K562 treated with DMSO at 1 percent for 4 hours (cell line): Measurements from ENCODE around the gene ZNF497. TPM values are rescaled to one million over a fixed set of nuclear protein-coding genes. Genes with fewer than 3 reads are reported as not detected.

ENCODE experiments used
- total RNA-seq: library from RNA; unstranded; fragments of 300-600 nt; gene quantifications from 2 replicates; pipeline ENCODE4 v1.2.3, GENCODE V29; 2022; ENCODE audit not compliant: insufficient read depth

Gene ZNF497
- total RNA-seq, result 4.4 and 4.6 TPM in 2 replicates

DNA sequence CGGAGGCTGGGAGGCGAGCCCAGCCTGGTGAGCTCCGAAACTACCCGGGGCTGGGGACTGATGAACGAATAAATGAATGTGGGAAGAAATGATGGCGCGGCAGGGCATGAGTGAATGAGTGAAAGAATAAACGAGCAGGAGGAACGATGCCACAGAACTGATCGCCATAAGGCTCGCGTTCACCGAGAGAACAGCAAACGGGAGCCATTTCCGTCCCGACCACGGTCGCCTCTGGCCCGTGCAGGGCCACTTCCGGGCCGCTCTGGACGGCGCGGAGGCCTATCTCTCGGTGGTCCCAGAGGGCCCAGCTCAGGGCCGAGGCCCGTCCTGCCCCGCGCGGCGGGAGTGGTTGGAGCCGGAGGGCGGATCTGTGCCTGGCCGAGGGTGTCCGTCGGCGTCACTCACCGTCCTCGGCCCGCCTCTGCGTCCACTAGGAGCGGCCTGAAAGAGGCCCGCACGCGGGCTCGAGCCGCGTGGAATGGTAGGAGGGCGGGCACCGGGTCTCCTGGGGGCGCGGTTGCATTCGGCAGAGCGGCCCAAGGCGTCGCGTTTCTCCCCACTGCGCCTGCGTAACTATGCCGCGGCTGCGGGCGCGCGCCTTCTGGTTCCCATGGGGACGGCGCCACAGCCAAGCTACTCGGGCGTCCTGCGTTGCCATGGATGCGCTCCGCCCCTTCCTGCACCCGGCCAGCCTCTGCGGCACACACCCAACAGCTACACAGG lies at the start of gene ZNF497:
Gene ZNF497, minus strand, starts transcription at position 480 of the 723 bp plus-strand sequence. CDS start 5,116 bp downstream, outside the sequence.

DNA sequence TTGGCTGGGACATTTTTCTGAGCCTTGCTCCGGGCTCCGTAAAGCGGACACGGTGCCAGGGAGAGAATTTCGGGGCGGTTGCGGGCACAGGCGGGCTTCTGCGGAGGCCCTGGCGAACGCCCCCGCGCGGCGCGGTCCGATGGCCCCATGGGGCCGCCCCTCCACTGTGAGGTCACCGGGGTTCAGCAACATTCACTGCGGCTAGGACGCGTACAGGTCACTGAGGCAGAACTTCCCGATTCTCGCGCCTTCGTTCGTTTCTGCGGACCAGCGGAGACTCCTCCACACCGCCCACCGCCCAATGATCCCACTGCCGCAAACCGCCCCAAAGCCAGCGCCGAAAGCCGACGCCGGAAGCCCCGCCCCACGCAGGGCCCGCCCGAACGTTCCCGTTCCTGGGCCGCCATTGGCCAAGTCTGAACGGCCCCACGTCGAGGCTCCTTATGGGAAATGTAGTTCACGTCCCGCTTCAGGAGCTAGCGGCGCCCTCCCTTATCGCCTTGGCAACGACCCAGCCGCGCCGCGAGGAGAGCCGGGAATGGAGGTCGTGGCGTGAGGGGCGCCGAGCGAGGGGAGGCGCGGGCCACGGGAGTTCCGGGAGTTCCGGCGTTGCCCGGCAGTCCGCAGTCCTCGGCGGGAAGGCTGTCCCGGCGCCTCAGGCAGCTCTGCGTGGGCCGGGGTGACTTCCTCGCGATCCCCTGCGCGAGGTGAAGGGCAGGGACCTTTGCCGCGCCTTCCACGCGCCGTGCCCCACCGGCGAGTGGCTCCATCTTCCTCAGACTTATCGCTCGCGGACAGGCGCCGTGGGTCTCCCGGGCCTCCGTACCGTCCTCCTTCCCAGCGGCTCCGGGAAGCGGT lies 45.8 kb upstream of the ZNF497 start, which contains the start of gene ZNF584:
Gene ZNF584, plus strand, starts transcription at position 498 of the 858 bp plus-strand sequence. CDS start 499 bp downstream, outside the sequence.

DNA sequence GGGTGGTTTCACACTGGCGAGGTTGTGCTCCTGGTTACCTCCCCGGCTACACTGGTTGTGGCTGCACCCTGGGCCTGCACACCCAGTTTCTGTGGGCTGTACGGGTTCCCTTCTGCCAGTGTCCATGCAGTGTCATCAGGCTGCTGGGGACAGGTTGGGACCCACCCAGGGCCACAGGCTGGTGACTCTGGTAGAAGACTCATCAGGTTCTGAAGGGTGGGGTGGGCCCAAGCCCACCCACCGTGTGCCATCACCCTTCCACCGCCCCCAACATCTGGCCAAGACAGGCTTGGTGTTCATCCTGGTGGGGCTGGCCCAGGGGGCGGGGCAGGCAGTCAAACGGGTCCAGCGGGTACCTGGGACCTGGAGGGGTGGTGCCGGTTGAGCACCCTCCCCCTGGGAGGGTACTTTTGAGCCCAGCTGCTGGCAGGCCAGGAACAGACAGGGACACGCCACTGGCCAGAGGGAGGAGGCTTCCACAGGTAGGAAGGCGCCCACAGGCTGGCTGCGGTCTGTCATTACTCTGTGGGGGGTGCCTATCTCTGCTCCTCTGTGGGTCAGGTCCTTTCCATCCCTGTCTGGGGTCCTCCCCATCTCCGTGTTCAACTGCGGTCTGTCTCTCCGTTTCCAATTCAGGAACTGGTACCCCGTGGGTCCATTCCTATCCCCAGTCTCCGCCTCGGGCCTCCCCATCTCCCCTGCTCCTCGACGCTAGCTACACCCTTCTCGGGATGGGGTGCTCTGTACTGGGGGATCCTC lies 32.8 kb upstream of the ZNF497 start, which contains the start of gene RNF225:
Gene RNF225, plus strand, starts transcription at position 437 of the 759 bp plus-strand sequence. CDS start 434 bp downstream, outside the sequence.

DNA sequence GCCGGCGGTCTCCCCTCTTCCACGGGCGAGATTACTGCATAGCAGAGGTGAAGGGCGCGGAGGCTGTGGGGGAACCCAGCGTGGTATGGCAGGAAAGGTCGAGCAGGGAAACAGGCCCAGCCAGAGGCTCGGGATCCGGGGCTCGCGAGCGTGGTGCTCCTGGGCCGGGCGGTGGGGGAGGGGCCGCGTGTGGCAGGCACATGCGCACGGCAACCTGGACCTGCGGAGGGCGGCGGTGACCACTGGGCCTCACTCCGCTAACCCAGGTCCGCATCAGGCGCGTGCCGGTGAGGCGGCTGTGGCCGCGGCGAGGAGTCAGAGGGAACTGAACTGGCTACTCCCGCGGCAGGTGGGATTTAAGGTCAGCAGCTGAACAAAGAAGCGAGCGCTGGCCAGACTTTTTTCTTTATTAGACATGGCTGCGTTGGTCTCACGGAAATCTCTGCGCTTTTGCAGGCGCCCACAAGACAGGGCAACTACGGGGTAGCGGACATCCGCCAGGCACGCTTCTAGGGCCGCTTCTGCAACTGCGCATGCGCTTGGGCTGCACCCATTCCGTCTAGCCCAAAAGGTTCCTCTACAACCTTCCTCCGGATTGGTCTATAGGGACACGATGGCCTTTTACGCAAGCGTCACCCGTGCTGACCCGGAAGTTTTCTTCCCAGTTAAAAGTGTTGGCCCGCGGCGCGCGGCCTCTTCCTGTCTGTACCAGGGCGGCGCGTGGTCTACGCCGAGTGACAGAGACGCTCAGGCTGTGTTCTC lies 24.2 kb upstream of the ZNF497 start, which contains the start of gene RPS5:
Gene RPS5, plus strand, starts transcription at position 694 of the 762 bp plus-strand sequence. CDS start 869 bp downstream, outside the sequence.

DNA sequence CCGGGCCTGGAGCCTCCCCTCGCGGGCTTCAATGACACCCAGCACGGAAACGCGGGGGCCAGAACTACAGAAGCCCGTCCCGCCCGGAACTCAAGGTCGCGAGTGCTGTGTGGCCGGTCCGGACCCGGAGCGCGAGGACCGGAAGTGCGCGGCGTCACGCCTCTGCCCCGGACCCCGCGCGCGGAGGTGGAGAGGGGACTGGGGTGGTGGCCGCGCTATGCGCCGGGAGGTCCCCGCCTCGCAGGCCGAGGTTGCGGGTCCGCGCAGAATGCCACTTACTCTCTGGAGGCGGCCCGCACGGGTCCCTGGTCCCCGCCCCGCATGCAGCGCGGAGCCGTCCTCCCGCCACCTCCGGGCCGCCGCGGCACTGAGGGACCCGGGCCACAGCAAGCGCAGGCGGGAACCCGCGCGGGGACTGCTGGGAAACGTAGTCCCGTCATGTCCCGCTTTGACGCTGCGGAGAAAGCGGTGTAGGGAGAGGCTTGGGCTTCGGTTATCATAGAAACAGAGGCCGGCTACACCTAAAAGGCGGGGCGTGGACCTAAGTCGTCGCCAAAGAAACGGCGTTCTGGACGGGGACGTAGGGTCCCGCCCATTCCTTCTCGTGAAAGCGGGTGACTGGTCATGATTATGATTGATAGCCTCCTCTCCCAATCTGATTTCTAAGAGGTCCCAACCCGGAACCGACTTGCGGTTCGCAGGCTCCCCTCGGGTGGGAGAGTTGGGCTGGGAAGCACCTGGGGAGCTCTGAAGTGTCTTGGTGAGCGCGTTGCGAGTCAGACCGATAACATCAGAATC lies 18.3 kb upstream of the ZNF497 start, which contains the start of gene ZNF837:
Gene ZNF837, minus strand, starts transcription at position 369 of the 798 bp plus-strand sequence. CDS start 11,698 bp downstream, outside the sequence.

DNA sequence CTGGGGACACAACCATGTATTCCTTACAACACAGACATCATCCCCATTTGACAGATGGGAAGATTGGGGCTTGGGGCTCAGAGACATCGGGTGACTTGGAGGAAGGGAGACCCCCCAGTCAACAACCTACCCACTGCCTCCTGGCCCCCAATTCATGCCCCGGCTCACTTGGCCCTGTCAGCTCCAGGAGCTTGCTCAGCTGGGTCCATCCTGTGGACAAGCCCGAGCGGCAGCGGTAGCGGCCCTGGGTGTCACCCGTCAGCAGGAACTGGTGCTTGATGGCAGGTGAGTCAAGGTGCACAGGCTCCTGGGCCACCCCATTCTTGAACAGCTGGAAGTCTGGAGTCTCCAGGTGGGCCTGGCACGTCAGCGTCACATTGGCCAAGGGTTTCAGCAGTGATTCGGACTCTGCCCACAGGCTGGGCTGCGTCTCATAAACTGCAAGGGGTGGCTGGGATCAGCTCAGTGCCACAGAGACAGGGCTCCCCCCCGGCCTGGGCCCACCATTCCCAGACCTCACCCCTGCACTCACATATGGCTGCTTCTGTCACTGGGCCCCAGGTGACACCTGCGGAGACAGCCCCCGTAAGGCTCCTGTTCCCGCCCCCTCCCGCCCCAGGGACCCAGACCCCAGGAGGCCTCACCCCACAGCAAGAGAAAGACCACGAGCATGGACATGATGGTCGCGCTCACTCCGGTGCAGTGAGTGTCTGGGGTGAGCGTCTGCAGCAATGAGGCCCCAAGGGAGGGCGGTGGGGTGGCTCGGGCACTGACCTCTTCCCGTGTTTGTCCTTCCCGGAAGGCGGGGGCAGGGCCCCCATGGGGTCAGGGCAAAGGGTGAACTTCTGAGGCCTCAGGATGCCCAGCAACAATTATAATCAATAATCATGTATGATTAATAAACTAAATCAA lies 9.5 kb downstream of the ZNF497 start, which contains the start of gene A1BG:
Gene A1BG, minus strand, starts transcription at position 733 of the 912 bp plus-strand sequence. Its CDS starts 55 bp downstream, at position 678.

DNA sequence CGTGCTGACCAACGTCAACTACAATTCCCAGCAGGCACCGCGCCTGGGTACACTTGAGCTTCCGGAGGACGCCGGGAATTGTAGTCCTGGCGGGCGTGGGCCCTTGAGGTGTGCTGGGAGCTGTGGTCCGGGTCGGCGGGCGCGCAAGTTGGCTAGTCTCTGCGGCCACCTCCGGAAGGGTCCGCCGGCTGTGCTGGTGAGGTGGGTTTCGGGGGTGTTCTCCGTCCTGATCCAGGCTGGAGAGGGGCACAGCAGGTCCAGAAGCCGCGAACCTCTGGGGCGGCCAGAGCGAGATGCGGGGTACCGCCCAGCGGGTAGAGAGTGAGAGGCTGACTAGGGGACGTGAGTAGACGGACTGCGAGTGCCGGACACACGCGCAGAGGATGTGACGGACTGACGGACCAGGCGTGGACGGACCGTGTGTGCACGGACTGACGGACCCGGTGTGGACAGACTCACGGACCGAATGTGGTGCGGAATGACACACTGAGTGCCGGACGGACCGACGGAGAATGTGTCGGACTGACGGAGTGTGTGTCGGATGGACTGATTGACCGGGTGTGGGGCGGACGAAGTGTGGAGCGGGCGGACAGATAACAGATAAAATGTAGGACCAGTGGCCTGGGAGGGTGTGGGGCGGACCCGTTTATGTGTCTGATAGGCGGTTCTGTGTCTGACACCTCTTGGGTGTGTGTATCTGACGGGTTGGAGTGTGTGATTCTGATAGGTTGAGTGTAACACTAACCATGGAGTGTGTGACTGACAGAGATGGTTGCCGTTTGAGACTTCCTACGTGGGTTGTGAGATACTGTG lies 35.4 kb downstream of the ZNF497 start, which contains the start of gene ZSCAN22:
Gene ZSCAN22, plus strand, starts transcription at position 81 of the 813 bp plus-strand sequence. CDS start 7,809 bp downstream, outside the sequence.

DNA sequence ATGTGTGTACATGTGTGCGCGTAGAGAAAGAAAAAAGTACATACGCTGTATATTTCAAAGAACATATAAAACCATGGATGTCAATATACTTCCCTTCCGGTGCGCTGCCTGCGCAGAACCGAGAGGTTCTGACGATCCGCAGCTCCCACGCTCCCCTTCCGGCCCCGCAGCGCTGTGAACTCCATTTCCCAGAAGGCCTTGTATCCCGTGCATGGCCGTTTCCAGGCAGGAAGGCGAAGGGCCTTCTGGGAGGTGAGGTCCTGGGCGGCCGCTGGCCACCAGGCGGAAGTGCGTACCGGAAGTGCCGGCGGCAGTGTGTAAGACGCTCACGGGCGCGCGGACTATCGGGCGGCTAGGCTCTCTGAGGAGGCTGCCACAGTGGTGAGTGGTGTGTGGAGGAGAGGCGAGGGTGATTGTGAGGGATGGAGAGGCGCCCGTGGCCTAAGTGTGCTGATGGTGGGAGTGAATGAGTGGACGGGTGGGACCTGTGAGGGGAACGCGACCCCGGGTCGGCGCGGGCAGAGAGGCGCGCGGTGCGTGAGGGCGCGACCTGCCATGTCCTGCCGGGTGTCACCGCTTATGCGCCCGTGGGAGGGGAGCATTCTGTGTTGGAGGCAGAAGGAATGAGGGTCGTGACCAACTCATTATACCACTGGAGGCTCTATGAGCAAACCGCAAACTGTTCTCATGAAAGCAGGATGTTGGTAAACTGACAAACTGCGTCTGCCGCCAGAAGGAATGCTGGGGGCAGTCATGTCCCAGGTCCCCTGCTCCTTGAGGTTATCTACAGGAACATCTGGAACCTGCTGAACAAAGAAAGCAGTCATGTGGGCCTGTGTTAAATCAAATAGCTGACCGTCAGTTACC lies 57.3 kb downstream of the ZNF497 start, which contains the start of gene ERVK3-1:
Gene ERVK3-1, plus strand, starts transcription at position 313 of the 867 bp plus-strand sequence. CDS start 6,792 bp downstream, outside the sequence.

Other genes starting within 250 kb of the ZNF497 start
- gene ZNF329, start 212.0 kb downstream of the ZNF497 start, total RNA-seq, result 1.5 and 2.4 TPM in 2 replicates
- gene ZNF274, start 179.7 kb downstream of the ZNF497 start, total RNA-seq, result 34.3 and 35.2 TPM in 2 replicates
- 20.9 and 27.5 TPM in 2 replicates for gene ZNF544, start 133.8 kb downstream of the ZNF497 start, total RNA-seq
- 1.7 and 1.8 TPM in 2 replicates for gene ZNF8, start 83.8 kb downstream of the ZNF497 start, total RNA-seq
- gene ERVK3-1, start 57.4 kb downstream of the ZNF497 start, total RNA-seq, result 94.2 and 122 TPM in 2 replicates
- 1.7 and 2.7 TPM in 2 replicates for gene ZSCAN22, start 35.8 kb downstream of the ZNF497 start, total RNA-seq
- 17.9 and 43.1 TPM in 2 replicates for gene A1BG, start 9.3 kb downstream of the ZNF497 start, total RNA-seq
- gene ZNF837, start 18.3 kb upstream of the ZNF497 start, total RNA-seq, result 2.8 and 6.2 TPM in 2 replicates
- gene RPS5, start 24.5 kb upstream of the ZNF497 start, total RNA-seq, result 5,644 and 6,167 TPM in 2 replicates
- 1.1 TPM in 1 of 2 replicates, not detected in the other for gene RNF225, start 32.9 kb upstream of the ZNF497 start, total RNA-seq
- 11.1 and 12.3 TPM in 2 replicates for gene ZNF584, start 45.9 kb upstream of the ZNF497 start, total RNA-seq
- gene ZNF132, start 77.4 kb upstream of the ZNF497 start, total RNA-seq, result 0.78 and 1.5 TPM in 2 replicates
- 1.9 and 2.6 TPM in 2 replicates for gene ZNF324B, start 88.9 kb upstream of the ZNF497 start, total RNA-seq
- 8.6 and 11.8 TPM in 2 replicates for gene ZNF324, start 104.3 kb upstream of the ZNF497 start, total RNA-seq
- gene ZNF446, start 113.6 kb upstream of the ZNF497 start, total RNA-seq, result 9.9 and 11.9 TPM in 2 replicates
- 26.2 and 35.6 TPM in 2 replicates for gene SLC27A5, start 149.2 kb upstream of the ZNF497 start, total RNA-seq
- 9.5 and 13.1 TPM in 2 replicates for gene ZBTB45, start 157.1 kb upstream of the ZNF497 start, total RNA-seq
- 689 and 750 TPM in 2 replicates for gene TRIM28, start 181.3 kb upstream of the ZNF497 start, total RNA-seq
- gene CHMP2A, start 192.4 kb upstream of the ZNF497 start, total RNA-seq, result 141 and 158 TPM in 2 replicates
- gene UBE2M, start 195.9 kb upstream of the ZNF497 start, total RNA-seq, result 97.1 and 115 TPM in 2 replicates
- 21.6 and 25.5 TPM in 2 replicates for gene MZF1, start 210.6 kb upstream of the ZNF497 start, total RNA-seq